Progenitor cell of endocrine pancreas (in vitro differentiated cells): ENCODE data around the gene GAMT. TPM values are rescaled to one million over a fixed set of nuclear protein-coding genes. Genes with fewer than 3 reads are reported as not detected.

Experiments used
- DNase-seq: peaks from one replicate; pipeline ENCODE4 v3.0.0; 2021; ENCODE audit warnings: low spot score; ENCODE audit not compliant: unreplicated experiment
- H3K27ac Mint-ChIP-seq: 2 replicates; pipeline ENCODE4 v1.8.0; 2021; ENCODE audit warnings: mild to moderate bottlenecking, moderate library complexity, mixed read lengths
- H3K27me3 Mint-ChIP-seq: 2 replicates; pipeline ENCODE4 v1.8.0; 2021; ENCODE audit warnings: mixed read lengths
- H3K36me3 Mint-ChIP-seq: 2 replicates; pipeline ENCODE4 v1.8.0; 2022; ENCODE audit warnings: mixed read lengths; ENCODE audit not compliant: insufficient read depth
- H3K4me1 Mint-ChIP-seq: 2 replicates; pipeline ENCODE4 v1.8.0; 2021; ENCODE audit warnings: low read depth, mixed read lengths
- H3K4me3 Mint-ChIP-seq: 2 replicates; pipeline ENCODE4 v1.8.0; 2021; ENCODE audit warnings: low read depth, mild to moderate bottlenecking, moderate library complexity, mixed read lengths
- H3K9me3 Mint-ChIP-seq: 2 replicates; pipeline ENCODE4 v1.8.0; 2021; ENCODE audit warnings: low read depth, mixed read lengths
- total RNA-seq: library from RNA; stranded (reverse); gene quantifications from 2 replicates; pipeline ENCODE4 v1.2.1, GENCODE V29; 2021
- TF ChIP-seq, protein P1 (sequence below): fragments of 200-600 bp; sonication (generic); IDR thresholded peaks from one replicate; pipeline ENCODE4 v1.5.0; 2021; ENCODE audit warnings: antibody characterized with exemption, mild to moderate bottlenecking; ENCODE audit not compliant: unreplicated experiment

Gene GAMT
- total RNA-seq, 1 donor from 2014 or later, result 47.0 TPM

DNA sequence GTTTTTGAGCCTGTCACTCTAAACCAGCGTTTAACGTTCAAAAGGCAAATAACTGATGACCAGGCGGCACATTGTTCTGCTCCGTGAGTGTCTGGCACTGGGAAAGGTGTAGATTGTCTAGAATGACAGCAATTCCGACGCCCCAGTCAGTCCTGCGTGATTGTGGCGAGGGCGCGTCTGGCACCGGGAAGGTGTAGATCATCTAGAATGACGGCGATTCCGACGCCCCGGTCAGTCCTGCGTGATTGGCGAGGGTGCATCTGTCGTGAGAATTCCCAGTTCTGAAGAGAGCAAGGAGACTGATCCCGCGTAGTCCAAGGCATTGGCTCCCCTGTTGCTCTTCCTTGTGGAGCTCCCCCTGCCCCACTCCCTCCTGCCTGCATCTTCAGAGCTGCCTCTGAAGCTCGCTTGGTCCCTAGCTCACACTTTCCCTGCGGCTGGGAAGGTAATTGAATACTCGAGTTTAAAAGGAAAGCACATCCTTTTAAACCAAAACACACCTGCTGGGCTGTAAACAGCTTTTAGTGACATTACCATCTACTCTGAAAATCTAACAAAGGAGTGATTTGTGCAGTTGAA, 43.7 kb downstream of the GAMT start:
- Mint-ChIP-seq H3K4me3 (no peak overlapping the region), H3K27ac (no peak overlapping the region)

DNA sequence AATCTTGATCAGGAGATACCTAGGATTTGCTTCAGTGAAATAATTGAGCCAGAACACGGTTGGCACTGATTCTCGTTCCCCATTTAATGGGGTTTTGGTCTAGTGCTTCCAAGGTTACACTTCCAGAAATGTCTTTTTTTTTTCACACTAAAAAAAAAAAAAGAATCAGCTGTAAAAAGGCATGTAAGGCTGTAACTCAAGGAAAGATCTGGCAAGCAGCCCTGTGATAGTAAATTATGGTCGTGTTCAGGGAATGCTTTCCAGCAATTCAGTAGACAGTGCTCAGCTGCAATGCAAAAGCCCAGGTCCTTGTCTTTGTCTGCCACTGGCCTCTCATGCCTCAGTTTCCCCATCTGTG, 44.9 kb downstream of the GAMT start:
- Mint-ChIP-seq H3K4me1 (peaks cover 11% of the 10 kb centered on the region), H3K9me3 (no peaks in the 10 kb centered on the region), H3K27ac (no peak overlapping the region), H3K4me3 (peak overlapping the region; percentile 78), H3K36me3 (peaks cover 11% of the 10 kb centered on the region), H3K27me3 (no peaks in the 10 kb centered on the region)
- TF ChIP-seq, protein P1, sequence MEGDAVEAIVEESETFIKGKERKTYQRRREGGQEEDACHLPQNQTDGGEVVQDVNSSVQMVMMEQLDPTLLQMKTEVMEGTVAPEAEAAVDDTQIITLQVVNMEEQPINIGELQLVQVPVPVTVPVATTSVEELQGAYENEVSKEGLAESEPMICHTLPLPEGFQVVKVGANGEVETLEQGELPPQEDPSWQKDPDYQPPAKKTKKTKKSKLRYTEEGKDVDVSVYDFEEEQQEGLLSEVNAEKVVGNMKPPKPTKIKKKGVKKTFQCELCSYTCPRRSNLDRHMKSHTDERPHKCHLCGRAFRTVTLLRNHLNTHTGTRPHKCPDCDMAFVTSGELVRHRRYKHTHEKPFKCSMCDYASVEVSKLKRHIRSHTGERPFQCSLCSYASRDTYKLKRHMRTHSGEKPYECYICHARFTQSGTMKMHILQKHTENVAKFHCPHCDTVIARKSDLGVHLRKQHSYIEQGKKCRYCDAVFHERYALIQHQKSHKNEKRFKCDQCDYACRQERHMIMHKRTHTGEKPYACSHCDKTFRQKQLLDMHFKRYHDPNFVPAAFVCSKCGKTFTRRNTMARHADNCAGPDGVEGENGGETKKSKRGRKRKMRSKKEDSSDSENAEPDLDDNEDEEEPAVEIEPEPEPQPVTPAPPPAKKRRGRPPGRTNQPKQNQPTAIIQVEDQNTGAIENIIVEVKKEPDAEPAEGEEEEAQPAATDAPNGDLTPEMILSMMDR, result no peak
- DNase-seq, result no peak

More for the DNA sequence above, 43.7 kb downstream of the GAMT start:
- H3K4me1 Mint-ChIP-seq, result peaks cover 11% of the 10 kb centered on the region
- no peaks in the 10 kb centered on the region for H3K9me3 Mint-ChIP-seq
- H3K27me3 Mint-ChIP-seq, result no peaks in the 10 kb centered on the region
- peaks cover 14% of the 10 kb centered on the region for H3K36me3 Mint-ChIP-seq
- TF ChIP-seq, protein P1, result no peak
- DNase-seq, result no peak

DNA sequence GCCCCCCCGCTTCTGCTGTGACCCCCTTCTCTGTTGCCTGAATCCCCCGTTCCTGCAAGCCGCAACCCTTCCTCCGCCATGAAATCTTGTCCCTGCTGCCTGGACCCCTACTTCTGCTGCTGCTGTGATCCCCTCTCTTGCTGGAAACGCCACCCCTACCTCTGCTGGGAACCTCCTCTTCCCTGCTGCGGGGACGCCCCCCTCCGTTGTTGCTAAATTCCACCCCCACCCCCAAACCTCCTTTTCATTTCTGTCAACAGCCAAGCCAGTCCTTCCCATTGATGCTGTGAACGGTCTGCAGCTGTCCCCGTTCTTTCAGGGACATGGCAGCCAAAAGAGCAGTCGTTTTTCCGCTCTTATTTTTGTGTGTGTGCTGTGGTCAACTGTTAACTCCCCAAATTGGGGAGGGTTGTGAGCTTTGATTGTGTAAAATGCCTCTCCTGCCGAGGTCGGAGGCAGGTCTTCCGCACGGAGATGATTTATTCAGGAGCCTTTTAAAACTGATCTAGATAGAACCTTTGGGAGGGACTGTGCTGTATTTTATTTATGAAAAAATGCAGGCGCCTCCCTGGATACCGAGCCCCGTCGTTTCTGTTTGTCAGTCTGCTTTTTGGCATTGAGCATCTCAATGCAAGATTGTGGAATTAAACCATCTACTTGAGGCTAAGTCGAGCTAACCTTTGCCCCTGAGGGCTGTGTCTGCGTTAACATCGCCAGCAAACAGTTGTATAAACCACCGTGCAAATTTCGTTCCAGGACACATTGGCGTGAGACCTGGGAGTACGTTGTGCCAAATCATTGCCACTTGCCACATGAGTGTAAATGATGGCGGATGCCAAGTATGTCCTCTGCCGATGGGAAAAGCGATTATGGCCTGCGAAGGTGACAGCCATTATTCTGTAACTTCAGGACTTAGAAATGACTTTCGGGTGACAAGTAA, 45.5 kb downstream of the GAMT start:
- no peaks in the 10 kb centered on the region for H3K27me3 Mint-ChIP-seq
- H3K4me1 Mint-ChIP-seq, result peaks cover 11% of the 10 kb centered on the region
- TF ChIP-seq, protein P1, result no peak
- peaks cover 9% of the 10 kb centered on the region for H3K36me3 Mint-ChIP-seq
- H3K4me3 Mint-ChIP-seq, result peak overlapping the region; percentile 78
- DNase-seq, result no peak
- H3K9me3 Mint-ChIP-seq, result no peaks in the 10 kb centered on the region
- H3K27ac Mint-ChIP-seq, result peak overlapping the region; percentile 69

GRCh38 chr19:1354970-1355567, 46.3 kb downstream of the GAMT start:
- H3K27me3 Mint-ChIP-seq, result no peaks in the 10 kb centered on the region
- H3K4me1 Mint-ChIP-seq, result peaks cover 11% of the 10 kb centered on the region
- H3K9me3 Mint-ChIP-seq, result no peaks in the 10 kb centered on the region
- H3K36me3 Mint-ChIP-seq, result peaks cover 5% of the 10 kb centered on the region
- DNase-seq, result no peak
- peak overlapping the region; percentile 69 for H3K27ac Mint-ChIP-seq
- peak overlapping the region; percentile 78 for H3K4me3 Mint-ChIP-seq
- TF ChIP-seq, protein P1, result no peak

DNA sequence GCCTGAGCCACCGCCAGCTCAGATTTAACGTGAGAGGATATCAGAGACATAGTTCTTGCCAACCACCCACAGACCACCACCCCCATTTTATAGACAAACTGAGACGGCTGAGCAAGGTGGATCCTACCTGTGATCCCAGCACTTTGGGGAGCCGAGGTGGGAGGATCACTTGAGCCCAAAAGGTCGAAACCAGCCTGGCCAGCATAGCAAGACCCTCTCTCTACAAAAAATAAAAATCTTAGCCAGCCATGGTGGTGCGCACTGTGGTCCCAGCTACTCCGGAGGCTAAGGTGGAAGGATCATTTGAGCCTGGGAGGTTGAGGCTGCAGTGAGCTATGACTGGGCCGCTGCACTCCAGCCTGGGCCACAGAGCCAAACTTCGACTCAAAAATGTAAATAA, 48.2 kb downstream of the GAMT start:
- peaks cover 3% of the 10 kb centered on the region for H3K36me3 Mint-ChIP-seq

More for the DNA sequence above, 48.2 kb downstream of the GAMT start:
- Mint-ChIP-seq H3K27ac (no peak overlapping the region), H3K4me1 (peaks cover 11% of the 10 kb centered on the region), H3K27me3 (no peaks in the 10 kb centered on the region), H3K4me3 (peak overlapping the region; percentile 33), H3K9me3 (no peaks in the 10 kb centered on the region)
- no peak for DNase-seq
- TF ChIP-seq, protein P1, result no peak
